Fibroblast of pulmonary artery (primary cell): Measurements from ENCODE around the gene STMN1.

Experiments
- DNase-seq: peaks from one replicate; pipeline ENCODE4 v3.0.0-alpha.2; 2010; ENCODE audit warnings: low read depth
- H3K4me3 ChIP-seq: replicated peaks from 2 replicates; pipeline ENCODE4 v1.5.1; 2011; ENCODE audit warnings: low read depth, mild to moderate bottlenecking, control low read depth, low read length, moderate library complexity
- CTCF ChIP-seq: IDR thresholded peaks from 2 replicates; pipeline ENCODE4 v1.5.1; 2011; ENCODE audit warnings: mild to moderate bottlenecking, control low read depth, low read length, inconsistent platforms; ENCODE audit errors: missing control alignments

The STMN1 gene

GRCh38 chr1:25875154-25875855 is 30.9 kb downstream of the STMN1 start, which contains the start of gene PAQR7:
Gene PAQR7 (minus strand): TSS chr1:25875708. CDS start chr1:25863839, 11,869 bp downstream.
- DNase-seq: peak; percentile 67
- peak; percentile 6 for TF ChIP-seq CTCF
- peak within 1 kb of the TSS; percentile 62 for H3K4me3 ChIP-seq

- no peak for TF ChIP-seq CTCF
- no peak for DNase-seq
- H3K4me3 ChIP-seq: peak overlapping the region; percentile 62
Observed at GRCh38 chr1:25874635-25875153, 31.5 kb downstream of the STMN1 start.

GRCh38 chr1:25874209-25874608 is 32.0 kb downstream of the STMN1 start:
- TF ChIP-seq CTCF: no peak
- peak overlapping the region; percentile 62 for H3K4me3 ChIP-seq
- no peak for DNase-seq

- H3K4me3 ChIP-seq: no peak overlapping the region
- DNase-seq: no peak
- TF ChIP-seq CTCF: no peak
Observed at GRCh38 chr1:25873120-25873519, 33.1 kb downstream of the STMN1 start.

GRCh38 chr1:25872713-25873112 is 33.5 kb downstream of the STMN1 start:
- no peak overlapping the region for H3K4me3 ChIP-seq
- no peak for TF ChIP-seq CTCF
- no peak for DNase-seq

- H3K4me3 ChIP-seq: no peak overlapping the region
- no peak for TF ChIP-seq CTCF
- no peak for DNase-seq
Observed at GRCh38 chr1:25871704-25872494, 34.3 kb downstream of the STMN1 start.
